Measurements from ENCODE around the gene SPATA31D3.
"Not testable (repeated sequence)": the region's sequence is repeated elsewhere in the genome, so short reads cannot be mapped to it uniquely, and the experiment has no call there.

The SPATA31D3 gene

GRCh38 chr9:81906671-81907070, 36.6 kb upstream of the SPATA31D3 start:
- no peaks in the 10 kb centered on the region for H3K9me2 ChIP-seq (replicated peaks; ENCODE audit: insufficient read depth, low read length)
- no peak overlapping the region for H2AFZ ChIP-seq (ENCODE audit: low read depth, low read length, severe bottlenecking)
- no peak for TF ChIP-seq CTCF (IDR thresholded peaks at IDR 0.05; ENCODE audit: insufficient read depth, low read length, poor library complexity, severe bottlenecking)
- no peak for TF ChIP-seq EZH2phosphoT487 (conservative IDR thresholded peaks at IDR 0.05; ENCODE audit: low read length)
- no peak overlapping the region for H3K4me2 ChIP-seq (ENCODE audit: low read depth, low read length, poor library complexity, severe bottlenecking)
- no peaks in the 10 kb centered on the region for H3F3A ChIP-seq (ENCODE audit: insufficient read depth)
- H3K4me3 ChIP-seq (ENCODE audit: insufficient read depth, low read length, poor library complexity, severe bottlenecking) = no peak overlapping the region
- no peak overlapping the region for H3K9ac ChIP-seq (ENCODE audit: low read length)
- no peaks in the 10 kb centered on the region for H3K9me3 ChIP-seq (ENCODE audit: insufficient read depth, low read length)
- H3K36me3 ChIP-seq (ENCODE audit: low read length) = no peaks in the 10 kb centered on the region
- H3K79me2 ChIP-seq (ENCODE audit: insufficient read depth, low read length) = no peaks in the 10 kb centered on the region
- H3K27me3 ChIP-seq (ENCODE audit: low read length) = no peaks in the 10 kb centered on the region
- H3K27ac ChIP-seq (ENCODE audit: low read depth, low read length) = no peak overlapping the region
- no peaks in the 10 kb centered on the region for H4K20me1 ChIP-seq (ENCODE audit: low read depth, low read length)

- no peaks in the 10 kb centered on the region for H3K79me2 ChIP-seq (ENCODE audit: insufficient read depth, low read length)
- no peaks in the 10 kb centered on the region for H4K20me1 ChIP-seq (ENCODE audit: low read depth, low read length)
- no peaks in the 10 kb centered on the region for H3K9me2 ChIP-seq (replicated peaks; ENCODE audit: insufficient read depth, low read length)
- no peaks in the 10 kb centered on the region for H3F3A ChIP-seq (ENCODE audit: insufficient read depth)
- TF ChIP-seq CTCF (IDR thresholded peaks at IDR 0.05; ENCODE audit: insufficient read depth, low read length, poor library complexity, severe bottlenecking) (no peak), EZH2phosphoT487 (conservative IDR thresholded peaks at IDR 0.05; ENCODE audit: low read length) (no peak)
- no peak overlapping the region for H3K4me3 ChIP-seq (ENCODE audit: insufficient read depth, low read length, poor library complexity, severe bottlenecking)
- no peak overlapping the region for H2AFZ ChIP-seq (ENCODE audit: low read depth, low read length, severe bottlenecking)
- H3K9me3 ChIP-seq (ENCODE audit: insufficient read depth, low read length) = no peaks in the 10 kb centered on the region
- H3K4me2 ChIP-seq (ENCODE audit: low read depth, low read length, poor library complexity, severe bottlenecking) = no peak overlapping the region
- no peak overlapping the region for H3K9ac ChIP-seq (ENCODE audit: low read length)
- H3K36me3 ChIP-seq (ENCODE audit: low read length) = no peaks in the 10 kb centered on the region
- no peaks in the 10 kb centered on the region for H3K27me3 ChIP-seq (ENCODE audit: low read length)
- H3K27ac ChIP-seq (ENCODE audit: low read depth, low read length) = no peak overlapping the region
Observed at GRCh38 chr9:81912135-81912534, 31.2 kb upstream of the SPATA31D3 start.

GRCh38 chr9:81915801-81916505, 27.3 kb upstream of the SPATA31D3 start:
- H3K27ac ChIP-seq (ENCODE audit: low read depth, low read length) = no peak overlapping the region
- no peaks in the 10 kb centered on the region for H4K20me1 ChIP-seq (ENCODE audit: low read depth, low read length)
- H3K27me3 ChIP-seq (ENCODE audit: low read length) = no peaks in the 10 kb centered on the region
- no peak overlapping the region for H2AFZ ChIP-seq (ENCODE audit: low read depth, low read length, severe bottlenecking)
- H3K79me2 ChIP-seq (ENCODE audit: insufficient read depth, low read length) = no peaks in the 10 kb centered on the region
- H3K9me2 ChIP-seq (replicated peaks; ENCODE audit: insufficient read depth, low read length) = no peaks in the 10 kb centered on the region
- TF ChIP-seq CTCF (IDR thresholded peaks at IDR 0.05; ENCODE audit: insufficient read depth, low read length, poor library complexity, severe bottlenecking) = no peak
- no peak for TF ChIP-seq EZH2phosphoT487 (conservative IDR thresholded peaks at IDR 0.05; ENCODE audit: low read length)
- H3K4me2 ChIP-seq (ENCODE audit: low read depth, low read length, poor library complexity, severe bottlenecking) = no peak overlapping the region
- no peaks in the 10 kb centered on the region for H3K36me3 ChIP-seq (ENCODE audit: low read length)
- H3K9ac ChIP-seq (ENCODE audit: low read length) = no peak overlapping the region
- no peaks in the 10 kb centered on the region for H3F3A ChIP-seq (ENCODE audit: insufficient read depth)
- H3K9me3 ChIP-seq (ENCODE audit: insufficient read depth, low read length) = no peaks in the 10 kb centered on the region
- H3K4me3 ChIP-seq (ENCODE audit: insufficient read depth, low read length, poor library complexity, severe bottlenecking) = no peak overlapping the region

- H3K36me3 ChIP-seq (ENCODE audit: low read length); H3K9me2 ChIP-seq (replicated peaks; ENCODE audit: insufficient read depth, low read length); H3K9ac ChIP-seq (ENCODE audit: low read length); H3K4me2 ChIP-seq (ENCODE audit: low read depth, low read length, poor library complexity, severe bottlenecking); H3K27ac ChIP-seq (ENCODE audit: low read depth, low read length); H2AFZ ChIP-seq (ENCODE audit: low read depth, low read length, severe bottlenecking); H3K9me3 ChIP-seq (ENCODE audit: insufficient read depth, low read length); H3F3A ChIP-seq (ENCODE audit: insufficient read depth); H4K20me1 ChIP-seq (ENCODE audit: low read depth, low read length); H3K27me3 ChIP-seq (ENCODE audit: low read length); H3K4me3 ChIP-seq (ENCODE audit: insufficient read depth, low read length, poor library complexity, severe bottlenecking); H3K79me2 ChIP-seq (ENCODE audit: insufficient read depth, low read length): not testable (repeated sequence)
Observed at GRCh38 chr9:81918507-81918906, 24.8 kb upstream of the SPATA31D3 start.

GRCh38 chr9:81928305-81928704, 15.0 kb upstream of the SPATA31D3 start, which contains the start of gene SPATA31D4:
Gene SPATA31D4 (plus strand): TSS chr9:81928428. CDS start chr9:81928514, 86 bp downstream.
- not testable (repeated sequence) for H2AFZ ChIP-seq (ENCODE audit: low read depth, low read length, severe bottlenecking); H3K9me3 ChIP-seq (ENCODE audit: insufficient read depth, low read length); H3F3A ChIP-seq (ENCODE audit: insufficient read depth); H3K4me3 ChIP-seq (ENCODE audit: insufficient read depth, low read length, poor library complexity, severe bottlenecking); H3K4me2 ChIP-seq (ENCODE audit: low read depth, low read length, poor library complexity, severe bottlenecking); H3K36me3 ChIP-seq (ENCODE audit: low read length); H3K9ac ChIP-seq (ENCODE audit: low read length); H3K27me3 ChIP-seq (ENCODE audit: low read length); H3K27ac ChIP-seq (ENCODE audit: low read depth, low read length); H4K20me1 ChIP-seq (ENCODE audit: low read depth, low read length); H3K9me2 ChIP-seq (replicated peaks; ENCODE audit: insufficient read depth, low read length); H3K79me2 ChIP-seq (ENCODE audit: insufficient read depth, low read length)

- H3K27me3 ChIP-seq (ENCODE audit: low read length); H3K36me3 ChIP-seq (ENCODE audit: low read length); H3K4me3 ChIP-seq (ENCODE audit: insufficient read depth, low read length, poor library complexity, severe bottlenecking); H3K79me2 ChIP-seq (ENCODE audit: insufficient read depth, low read length); H3F3A ChIP-seq (ENCODE audit: insufficient read depth); H3K4me2 ChIP-seq (ENCODE audit: low read depth, low read length, poor library complexity, severe bottlenecking); H3K9me2 ChIP-seq (replicated peaks; ENCODE audit: insufficient read depth, low read length); H3K27ac ChIP-seq (ENCODE audit: low read depth, low read length); H3K9me3 ChIP-seq (ENCODE audit: insufficient read depth, low read length); H2AFZ ChIP-seq (ENCODE audit: low read depth, low read length, severe bottlenecking); H3K9ac ChIP-seq (ENCODE audit: low read length); H4K20me1 ChIP-seq (ENCODE audit: low read depth, low read length): not testable (repeated sequence)
Observed at GRCh38 chr9:81930147-81930546, 13.2 kb upstream of the SPATA31D3 start.

Measured in SU-DHL-6 (cell line).